Hippocampal formation (tissue), 2 donors: ENCODE results near the gene CPNE5.
"Not testable (repeated sequence)": the region's sequence is repeated elsewhere in the genome, so short reads cannot be mapped to it uniquely, and the experiment has no call there.

Experiments used
- DNase-seq, 2 donors: peaks; one replicate each; lab custom pipeline; 2025; lab: John Stamatoyannopoulos, UW

Gene CPNE5

DNA sequence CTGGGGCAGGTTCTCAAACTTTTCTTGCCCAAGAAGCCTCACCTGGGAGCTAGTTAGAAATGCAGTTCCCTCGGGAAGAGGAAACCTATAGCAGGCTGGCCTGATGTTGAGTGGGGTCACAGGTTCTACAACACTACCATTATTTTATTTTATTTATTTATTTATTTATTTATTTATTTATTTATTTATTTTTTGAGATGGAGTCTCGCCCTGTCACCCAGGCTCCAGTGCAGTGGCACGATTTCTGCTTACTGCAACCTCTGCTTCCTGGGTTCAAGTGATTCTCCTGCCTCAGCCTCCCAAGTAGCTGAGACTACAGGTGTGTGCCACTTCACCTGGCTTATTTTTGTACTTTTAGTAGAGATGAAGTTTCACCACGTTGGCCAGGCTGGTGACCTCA is 115.3 kb downstream of the CPNE5 start:
- not testable (repeated sequence) for DNase-seq

DNA sequence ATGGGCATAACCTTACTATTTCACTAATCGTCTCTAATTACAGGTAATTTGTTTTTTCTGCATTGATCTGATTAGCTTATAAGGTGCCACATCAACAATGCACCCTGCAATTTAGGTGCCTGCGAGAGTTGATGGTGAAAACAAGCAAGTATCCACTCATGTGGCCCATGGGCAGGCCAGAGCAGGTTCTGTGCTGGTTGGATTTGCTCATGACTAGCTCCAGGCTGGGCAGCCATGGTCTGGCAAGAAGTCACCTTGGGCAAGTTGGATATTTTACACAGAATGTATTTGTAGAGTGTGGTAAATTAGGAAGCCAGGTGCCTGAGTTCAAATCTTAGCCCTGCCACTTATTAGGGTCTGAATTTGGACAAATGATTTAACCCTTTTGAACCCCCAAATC is 116.4 kb downstream of the CPNE5 start:
- DNase-seq = no peak

DNA sequence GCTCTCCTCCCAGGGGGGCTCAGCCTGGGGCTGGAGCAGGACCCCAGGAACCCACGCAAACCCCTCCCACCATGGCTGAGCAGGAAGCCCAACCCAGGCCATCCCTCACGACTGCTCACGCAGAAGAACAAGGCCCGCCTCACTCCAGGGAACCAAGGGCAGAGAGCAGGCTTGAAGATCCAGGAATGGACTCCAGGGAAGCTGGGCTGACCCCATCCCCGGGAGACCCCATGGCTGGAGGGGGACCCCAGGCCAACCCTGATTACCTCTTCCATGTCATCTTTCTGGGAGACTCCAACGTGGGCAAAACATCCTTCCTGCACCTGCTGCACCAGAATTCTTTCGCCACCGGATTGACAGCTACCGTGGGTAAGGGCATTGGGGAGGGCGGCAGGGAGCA is 116.9 kb downstream of the CPNE5 start:
- no peak for DNase-seq

DNA sequence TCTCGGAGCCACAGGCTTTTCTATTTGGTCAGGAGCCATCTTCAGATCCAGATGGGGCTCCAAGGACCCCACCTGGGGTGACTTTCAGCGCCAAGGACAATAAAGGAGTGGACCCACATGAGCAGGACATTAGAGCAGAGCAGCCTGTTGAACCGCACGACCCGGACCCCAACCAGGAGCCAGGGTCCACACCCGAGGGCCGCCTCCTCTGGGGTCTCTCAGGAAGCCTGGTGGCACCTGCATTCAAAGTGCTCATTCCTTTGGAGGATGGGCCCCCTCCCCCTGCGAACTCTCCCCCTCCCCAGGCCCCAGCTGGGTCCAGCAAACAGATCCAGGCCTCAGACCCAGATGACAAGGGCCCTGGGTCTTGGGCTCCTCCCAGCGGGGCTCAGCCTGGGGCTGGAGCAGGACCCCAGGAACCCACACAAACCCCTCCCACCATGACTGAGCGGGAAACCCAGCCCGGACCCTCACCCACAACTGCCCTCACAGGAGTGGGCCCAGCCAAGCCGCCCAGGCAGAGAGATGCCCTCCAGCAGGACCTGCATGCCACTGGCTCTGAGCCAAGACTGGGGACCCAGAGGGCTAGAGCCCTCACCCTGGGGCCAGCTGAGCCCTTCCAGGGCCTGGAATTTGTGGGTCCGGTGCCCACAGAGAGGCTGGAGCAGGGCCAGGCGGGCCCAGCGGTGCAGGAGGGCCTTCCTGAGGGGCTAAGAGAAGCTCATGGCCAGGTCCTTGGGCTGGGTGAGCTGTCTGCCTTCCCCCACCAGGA is 117.7 kb downstream of the CPNE5 start:
- no peak for DNase-seq

DNA sequence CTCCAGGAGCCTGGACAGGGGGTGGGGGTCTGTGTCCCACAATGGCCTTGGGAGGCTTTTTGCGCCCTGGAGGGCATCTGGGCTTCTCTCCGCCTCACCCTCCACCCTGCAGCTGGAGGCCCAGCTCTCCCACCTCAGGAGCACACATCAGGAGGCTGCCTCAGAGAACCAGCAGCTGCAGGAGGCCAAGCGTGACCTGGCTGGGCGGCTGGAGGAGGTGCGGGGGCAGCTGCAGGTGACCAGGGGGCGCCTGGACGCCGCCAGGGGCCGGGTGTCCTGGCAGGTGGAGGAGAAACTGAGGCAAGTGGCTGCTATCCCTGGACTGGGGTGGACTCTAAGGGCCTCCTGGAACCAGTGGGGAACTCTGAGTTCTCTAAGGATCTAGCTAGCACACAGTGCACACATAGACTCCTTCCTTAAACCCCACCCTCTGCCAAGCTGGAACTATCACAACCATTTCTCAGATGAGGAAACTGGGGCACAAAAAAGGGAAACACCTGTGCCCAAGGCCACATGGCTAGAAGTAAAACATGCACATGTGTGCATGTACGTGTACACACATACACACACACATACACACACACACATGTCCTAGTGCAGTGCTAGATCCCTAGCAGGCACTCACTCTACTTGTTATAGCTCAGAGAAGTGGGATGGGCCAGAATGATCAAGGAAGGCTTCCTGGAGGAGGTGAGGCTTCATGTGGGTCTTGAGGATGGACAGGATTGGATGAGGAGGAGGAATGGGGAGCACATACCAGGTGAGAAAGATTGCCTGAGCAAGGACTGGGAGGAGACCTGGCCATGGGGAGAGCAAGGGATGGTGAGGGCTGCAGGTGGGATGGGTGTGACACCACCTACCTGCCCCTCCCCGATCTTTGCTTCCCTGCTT is 118.7 kb downstream of the CPNE5 start:
- no peak for DNase-seq

DNA sequence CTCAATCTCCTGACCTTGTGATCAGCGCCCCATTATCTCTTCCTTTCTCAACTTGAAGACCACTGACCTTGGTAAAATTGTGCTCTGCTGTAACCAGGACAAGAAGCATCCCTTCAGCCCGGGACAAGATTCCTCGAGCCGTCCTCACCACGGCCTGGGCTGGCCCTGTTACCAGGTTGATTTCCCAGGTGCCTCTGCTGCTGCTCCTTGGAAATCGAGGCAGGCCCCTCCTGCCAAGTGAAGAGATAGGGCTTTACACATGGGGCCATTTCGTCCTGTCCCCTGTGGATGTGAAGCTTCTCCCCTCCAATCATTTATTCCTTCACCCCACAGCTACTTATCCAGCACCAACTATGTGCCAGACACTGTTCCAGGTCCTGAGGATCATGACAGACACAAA is 120.1 kb downstream of the CPNE5 start:
- DNase-seq = no peak

DNA sequence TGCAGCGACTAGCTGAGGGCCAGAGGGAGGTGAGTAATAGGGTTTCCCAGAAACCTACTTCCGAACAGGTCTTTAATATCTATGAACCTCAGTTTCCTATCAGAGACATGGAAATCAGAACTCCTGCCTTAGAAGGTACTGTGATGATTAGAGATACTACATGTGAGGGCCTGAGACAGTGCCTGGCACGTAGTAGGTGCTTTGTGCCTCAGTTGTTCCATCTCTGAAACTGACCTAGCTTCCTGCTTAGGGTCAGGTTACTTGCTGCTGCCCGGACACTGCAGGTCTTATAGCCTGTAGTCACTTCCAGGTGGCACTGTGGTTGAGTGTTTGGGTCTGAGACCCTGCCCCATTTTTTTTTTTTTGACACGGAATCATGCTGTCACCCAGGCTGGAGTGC is 120.7 kb downstream of the CPNE5 start:
- no peak for DNase-seq

DNA sequence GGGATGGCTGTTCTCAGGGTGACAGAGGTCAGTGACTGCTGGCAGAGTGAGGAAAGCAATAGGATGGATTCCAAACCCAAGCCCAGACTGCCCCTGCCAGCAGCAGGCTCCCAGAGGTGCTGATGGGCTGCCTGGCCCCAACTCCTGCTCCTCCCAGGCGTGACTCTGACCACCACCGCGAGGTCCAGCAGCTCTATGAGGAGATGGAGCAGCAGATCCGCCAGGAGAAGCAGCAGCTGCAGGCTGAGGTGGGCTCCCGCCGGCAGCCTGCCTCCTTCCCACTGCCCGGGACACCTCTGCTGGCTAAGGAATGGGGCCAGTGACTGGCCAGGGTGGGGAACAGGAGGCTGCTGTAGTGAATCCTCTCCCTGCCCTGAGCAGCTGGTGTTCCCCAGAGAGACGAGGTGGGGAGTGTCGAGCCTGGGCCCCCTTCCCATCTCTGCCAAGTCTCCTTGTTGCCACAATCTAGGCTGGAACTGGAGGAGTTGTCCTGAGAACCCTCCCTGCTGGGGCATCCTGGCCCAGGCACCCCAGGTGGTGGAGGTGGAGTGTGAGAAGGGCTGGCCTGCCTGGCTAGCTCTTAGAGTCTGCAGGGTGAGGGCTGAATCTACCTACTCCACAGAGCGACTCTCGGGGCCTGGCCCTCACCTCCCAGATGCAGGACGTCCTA is 121.2 kb downstream of the CPNE5 start:
- DNase-seq = no peak

DNA sequence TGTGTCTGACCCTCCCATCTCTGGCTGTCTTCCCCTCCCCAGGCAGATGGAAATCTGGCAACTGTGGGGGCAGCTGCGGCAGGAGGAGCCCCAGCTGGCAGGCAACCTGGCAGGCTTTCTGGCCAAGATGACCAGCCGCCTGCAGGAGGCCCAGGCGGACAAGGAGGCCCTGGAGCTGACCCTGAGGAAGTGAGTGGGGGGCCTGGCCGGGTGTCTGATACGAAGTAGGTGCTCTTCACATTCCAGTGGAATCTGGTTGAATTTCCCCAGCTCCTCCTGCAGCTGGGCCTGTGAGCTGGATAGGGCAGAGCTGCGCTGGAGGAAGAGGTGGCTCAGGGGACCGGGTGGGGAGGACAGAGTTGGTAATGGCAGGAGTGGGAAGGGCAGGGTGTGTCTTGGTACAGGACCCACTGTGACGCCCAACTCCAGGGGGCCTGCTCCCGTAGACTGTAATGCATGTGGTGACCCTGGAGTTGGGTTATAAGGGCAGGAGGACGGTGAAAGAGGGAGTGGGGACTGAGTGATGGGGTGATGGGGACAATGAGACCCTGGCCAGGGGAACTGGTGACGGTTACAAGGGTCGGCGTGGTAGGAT is 121.9 kb downstream of the CPNE5 start:
- no peak for DNase-seq

DNA sequence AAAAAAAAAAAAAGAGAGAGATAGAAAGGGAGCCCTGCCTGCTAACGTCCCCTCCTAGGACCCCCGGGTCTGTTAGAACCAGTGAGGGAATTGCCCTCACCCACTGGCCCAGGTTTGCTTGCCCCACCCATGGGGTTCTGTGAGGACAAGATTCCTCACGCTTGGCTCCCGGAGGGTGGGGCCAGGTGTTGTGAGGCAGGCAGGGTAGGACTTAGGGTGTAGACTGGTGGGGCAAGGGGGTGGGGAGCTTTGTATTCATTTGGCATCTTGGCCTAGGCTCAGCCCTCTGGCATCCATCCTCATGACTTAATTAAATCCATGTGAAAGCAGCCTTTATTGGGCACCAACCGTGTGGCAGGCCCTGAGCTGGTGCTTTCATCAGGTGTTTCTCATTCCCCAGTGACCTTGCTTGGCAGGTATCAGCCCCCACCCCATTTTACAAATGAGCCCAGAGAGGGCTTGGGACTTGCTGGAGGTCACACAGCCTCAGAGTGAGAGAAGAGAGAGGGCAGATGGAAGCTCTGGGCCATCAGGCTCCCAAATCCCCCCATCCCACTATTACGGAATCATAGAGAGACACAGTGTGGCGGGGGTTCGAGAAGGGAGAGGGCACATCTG is 122.7 kb downstream of the CPNE5 start:
- no peak for DNase-seq

DNA sequence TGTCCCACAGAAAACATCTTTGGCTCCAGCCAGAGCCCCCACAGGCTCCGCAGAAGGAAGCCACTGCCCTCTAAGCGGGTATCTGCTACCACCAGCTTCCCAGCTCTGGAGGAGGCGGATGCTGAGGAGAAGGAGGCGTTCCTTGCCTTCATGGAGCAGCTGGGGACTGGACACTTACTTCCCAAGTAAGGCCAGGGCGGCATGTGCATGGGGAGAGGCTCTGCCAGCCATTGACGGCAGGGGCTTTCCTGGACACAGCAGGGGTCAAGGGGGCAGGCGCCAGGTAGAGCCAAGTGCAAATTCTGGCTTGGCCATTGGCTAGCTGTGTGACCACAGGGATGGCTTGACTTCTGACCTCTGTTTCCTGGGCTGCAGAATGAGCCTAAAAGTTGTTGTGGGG is 123.8 kb downstream of the CPNE5 start:
- DNase-seq = no peak

DNA sequence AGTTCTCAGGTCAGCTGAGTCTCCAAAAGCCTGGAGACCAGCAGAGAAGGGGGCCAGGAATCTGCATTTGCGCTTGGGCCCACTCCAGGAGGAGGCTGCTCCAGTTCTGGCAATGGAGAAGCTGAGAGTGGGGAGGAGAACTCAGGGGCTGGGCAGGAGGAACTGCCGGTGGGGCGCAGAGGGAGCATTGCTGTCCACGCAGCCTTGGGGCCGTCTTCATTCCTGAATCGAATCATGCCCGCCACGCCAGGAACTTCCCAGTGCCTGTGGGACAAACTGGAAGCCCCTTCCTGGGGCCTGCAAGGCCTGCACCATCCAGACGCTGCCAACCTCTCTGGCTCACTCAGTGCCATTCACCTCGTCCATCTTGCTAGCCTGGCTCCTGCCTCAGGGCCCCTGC is 124.7 kb downstream of the CPNE5 start:
- DNase-seq = no peak

DNA sequence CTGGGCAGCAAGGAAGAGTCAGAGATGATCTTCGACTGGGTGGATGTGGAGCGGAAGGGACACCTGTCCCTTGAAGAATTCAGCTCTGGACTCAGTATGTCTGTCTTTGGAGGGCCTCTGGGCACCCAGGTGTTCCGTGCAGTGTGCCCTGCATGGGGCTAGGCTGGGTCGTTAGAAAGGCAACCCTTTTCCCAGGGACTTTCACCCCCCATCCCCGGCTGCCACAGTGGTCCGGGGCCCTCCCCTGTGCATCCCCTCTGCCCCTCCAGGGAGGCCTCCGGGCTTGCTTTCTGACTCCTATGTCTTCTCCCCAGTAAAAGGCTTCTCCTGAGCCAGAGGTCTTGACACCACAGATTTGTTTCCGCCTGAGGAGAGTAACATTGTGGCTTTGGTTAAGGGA is 125.4 kb downstream of the CPNE5 start:
- no peak for DNase-seq

DNA sequence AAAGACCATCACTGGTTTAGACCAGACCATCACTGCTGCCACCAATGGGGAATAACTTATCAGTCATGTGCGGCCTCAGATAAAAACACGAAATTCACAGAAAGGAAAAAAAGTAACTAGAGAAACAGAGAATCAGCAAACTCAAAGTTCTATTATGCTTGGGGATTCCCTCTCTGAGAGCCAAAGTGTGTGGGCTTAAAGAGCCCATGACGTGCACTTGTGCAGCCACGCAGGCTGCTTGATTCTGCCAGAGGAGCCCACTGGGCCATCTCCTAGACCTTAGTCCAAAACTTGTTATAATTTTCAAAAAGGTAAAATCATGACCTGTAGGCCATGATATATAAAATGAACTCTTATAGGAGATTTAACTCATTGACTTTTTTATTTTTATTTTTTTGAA is 126.4 kb downstream of the CPNE5 start:
- DNase-seq = no peak

DNA sequence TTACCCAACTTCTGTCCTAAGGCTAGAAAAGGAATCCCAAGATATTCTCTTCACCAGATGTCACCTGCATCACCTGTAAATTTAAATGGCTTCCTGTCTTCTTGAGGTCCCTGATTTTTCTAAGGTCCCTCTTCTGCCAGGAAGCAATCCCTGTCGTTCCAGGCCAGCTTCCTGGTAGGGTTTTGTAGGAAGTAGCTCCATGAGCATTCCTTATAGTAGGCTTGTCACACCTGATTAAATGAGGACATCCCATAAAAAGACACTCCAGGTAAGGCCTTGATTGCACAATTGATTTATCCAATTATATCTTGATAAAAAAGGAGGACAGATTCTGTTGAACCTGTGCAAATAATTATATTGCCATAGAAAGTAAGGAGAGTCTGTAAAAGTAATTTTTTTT is 132.9 kb downstream of the CPNE5 start:
- DNase-seq = no peak

DNA sequence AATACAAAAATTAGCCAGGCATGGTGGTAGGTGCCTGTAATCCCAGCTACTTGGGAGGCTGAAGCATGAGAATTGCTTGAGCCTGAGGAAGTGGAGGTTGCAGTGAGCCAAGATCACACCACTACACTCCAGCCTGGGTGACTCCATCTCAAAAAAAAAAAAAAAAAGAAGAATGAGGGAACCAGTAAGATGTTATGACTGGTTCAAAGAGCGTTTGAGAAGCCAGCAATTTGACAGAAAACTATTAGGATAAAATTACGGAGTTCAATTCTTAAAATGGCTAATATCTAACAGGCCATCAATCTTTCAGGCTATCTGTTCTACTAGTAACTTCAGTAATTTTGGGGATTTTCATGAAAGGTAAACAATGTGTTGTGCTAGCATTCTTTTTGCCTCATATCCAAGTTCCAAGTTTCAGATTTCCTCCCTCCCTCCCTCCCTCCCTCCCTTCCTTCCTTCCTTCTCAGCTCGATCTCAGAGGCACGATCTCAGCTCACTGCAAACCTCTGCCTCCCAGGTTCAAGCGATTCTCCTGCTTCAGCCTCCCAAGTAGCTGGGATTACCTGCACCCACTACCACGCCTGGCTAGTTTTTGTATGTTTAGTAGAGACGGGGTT is 134.2 kb downstream of the CPNE5 start:
- not testable (repeated sequence) for DNase-seq

DNA sequence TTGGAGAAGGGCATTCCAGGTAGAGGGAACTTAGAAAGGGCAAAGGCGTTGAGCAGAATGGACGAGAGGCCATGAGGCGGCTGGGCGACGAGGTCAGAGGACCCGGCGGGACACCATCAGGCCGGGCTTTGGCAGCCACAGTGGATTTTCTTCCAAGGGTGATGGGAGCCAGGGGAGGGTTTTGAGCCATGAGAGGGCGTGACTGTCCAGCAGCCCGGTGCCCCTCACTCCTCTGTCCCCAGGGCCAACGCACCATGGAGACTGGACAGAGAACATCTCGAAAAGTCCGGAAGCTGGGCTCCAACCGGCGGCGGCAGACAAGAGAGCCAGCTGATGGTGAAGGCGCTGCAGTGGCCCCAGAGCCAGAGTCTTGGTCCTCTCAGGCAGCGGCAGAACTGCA is 135.3 kb downstream of the CPNE5 start:
- no peak for DNase-seq

DNA sequence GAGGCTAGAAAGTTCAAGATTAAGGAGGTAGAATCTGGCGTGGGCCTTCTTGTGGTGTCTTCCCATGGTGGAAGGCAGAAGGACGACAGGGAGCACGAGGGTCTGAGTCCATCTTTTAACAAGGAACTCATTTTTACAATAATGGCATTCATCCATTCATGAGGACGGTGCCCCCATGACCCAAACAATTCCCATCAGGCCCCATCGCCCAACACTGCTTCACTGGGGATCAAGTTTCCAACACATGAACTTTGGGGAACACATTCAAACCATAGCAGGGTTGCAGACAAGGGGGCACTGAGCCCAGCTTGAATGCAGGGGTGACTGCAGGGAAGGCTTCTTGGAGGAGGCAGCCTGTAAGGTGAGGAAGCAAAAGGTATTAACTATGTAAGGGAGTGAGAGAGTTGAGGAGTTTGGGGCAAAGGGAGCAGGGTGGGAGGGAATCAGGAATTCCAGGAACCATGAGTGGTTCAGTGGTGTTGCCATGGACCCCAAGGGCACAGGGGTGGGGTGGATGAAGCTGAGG is 136.1 kb downstream of the CPNE5 start:
- no peak for DNase-seq

DNA sequence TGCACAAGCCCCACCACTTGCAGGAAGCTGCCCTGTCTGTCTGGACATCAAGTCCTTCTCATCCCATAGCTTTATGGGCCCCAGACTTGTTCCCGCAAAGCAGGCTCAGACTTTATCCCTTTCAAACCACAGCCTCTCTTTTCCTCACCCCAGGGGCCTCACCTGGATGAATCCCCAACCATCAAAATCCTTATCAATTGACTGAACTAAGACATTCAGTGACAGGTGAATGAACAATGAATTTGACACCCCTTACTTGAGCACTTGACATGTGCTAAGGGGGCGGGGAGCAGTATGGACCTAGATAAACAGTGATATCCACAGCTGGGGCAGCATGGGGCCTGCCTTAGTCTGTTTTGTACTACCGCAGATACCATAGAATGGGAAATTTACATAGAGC is 136.6 kb downstream of the CPNE5 start:
- DNase-seq = no peak

DNA sequence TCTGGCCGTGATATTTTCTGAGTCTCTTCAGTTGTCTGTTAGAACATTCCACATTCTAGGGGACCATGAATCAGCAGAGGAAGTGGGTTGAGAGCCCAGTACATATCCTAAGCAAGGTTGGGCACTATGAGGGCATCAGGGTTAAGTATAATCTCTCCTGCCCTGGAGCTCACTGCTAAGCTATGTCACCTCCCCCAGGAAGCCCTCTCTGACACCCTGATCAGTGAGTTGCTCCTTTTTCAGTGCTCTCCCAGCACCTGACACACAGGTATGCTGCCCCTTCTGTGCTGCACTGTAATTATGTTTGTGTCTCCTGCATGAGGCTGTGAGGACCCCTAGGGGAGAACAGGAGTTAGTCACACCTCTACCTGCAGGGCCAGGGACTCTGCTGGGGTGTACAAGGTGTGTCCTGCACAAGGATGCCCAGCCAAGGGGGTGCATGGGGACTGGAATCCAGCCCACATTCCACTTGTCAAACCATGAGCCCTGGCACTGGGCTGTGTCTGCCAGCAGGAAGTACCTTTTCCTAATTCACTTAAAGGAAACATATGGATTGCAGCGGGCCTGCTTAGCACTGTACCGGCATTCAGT is 137.7 kb downstream of the CPNE5 start:
- DNase-seq = no peak

DNA sequence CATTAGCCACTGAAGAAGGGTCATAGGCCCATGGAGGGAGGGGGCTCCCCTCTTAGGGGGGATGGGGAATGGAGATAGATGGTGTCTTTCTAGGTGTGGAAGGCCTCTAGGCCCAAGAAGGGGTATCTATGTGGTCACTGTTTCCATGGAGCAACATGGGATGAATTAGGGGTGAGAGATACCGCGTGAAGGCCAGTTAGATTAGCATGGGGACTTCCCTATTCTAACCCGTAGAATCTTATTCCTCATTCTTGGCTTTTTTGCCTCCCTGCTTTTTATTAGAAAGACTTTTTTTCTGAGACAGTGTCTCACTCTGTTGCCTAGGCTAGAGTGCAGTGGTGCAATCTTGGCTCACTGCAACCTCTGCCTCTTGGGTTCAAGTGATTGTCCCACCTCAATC is 138.4 kb downstream of the CPNE5 start:
- no peak for DNase-seq
